HepG2 (cell line): Measurements from ENCODE around the gene CCDC18. TPM values are rescaled to one million over a fixed set of nuclear protein-coding genes. Genes with fewer than 3 reads are reported as not detected.

Experiments used
- ARID2 ChIP-seq: sonication (generic); formaldehyde crosslinking; IDR thresholded peaks from 2 replicates; pipeline ENCODE4 v1.8.1; 2022; ENCODE audit warnings: mild to moderate bottlenecking, missing genetic modification reagents, borderline replicate concordance
- BORCS8-MEF2B ChIP-seq: sonication (generic); formaldehyde crosslinking; IDR thresholded peaks from 2 replicates; pipeline ENCODE4 v1.8.0; 2022; ENCODE audit warnings: mild to moderate bottlenecking, missing genetic modification reagents
- CCAR2 ChIP-seq: fragments of 200-400 bp; formaldehyde crosslinking; optimal IDR thresholded peaks from 2 replicates; pipeline ENCODE3; 2018; ENCODE audit warnings: low read depth, mild to moderate bottlenecking, low read length, moderate library complexity
- CEBPB ChIP-seq: IDR thresholded peaks from 2 replicates; pipeline ENCODE4 v1.6.1; 2011; ENCODE audit warnings: low read depth, low read length, improper control_type of control experiment, borderline replicate concordance
- CENPT ChIP-seq: sonication (generic); formaldehyde crosslinking; IDR thresholded peaks from 2 replicates; pipeline ENCODE4 v1.8.0; 2022; ENCODE audit warnings: low read depth, mild to moderate bottlenecking, moderate library complexity, missing genetic modification reagents
- FUBP1 ChIP-seq: sonication (generic); formaldehyde crosslinking; IDR thresholded peaks from 2 replicates; pipeline ENCODE4 v1.5.1; 2020; ENCODE audit warnings: missing genetic modification reagents, mild to moderate bottlenecking, borderline replicate concordance
- GPBP1L1 ChIP-seq: sonication (generic); formaldehyde crosslinking; IDR thresholded peaks from 2 replicates; pipeline ENCODE4 v1.5.0; 2020; ENCODE audit warnings: mild to moderate bottlenecking, missing genetic modification reagents
- HIVEP1 ChIP-seq: sonication (generic); formaldehyde crosslinking; IDR thresholded peaks from 2 replicates; pipeline ENCODE4 v1.4.0; 2020; ENCODE audit warnings: mild to moderate bottlenecking, missing genetic modification reagents
- HNRNPUL1 ChIP-seq: fragments of 200-400 bp; formaldehyde crosslinking; IDR thresholded peaks from 2 replicates; pipeline ENCODE4 v1.6.1; 2017; ENCODE audit warnings: low read depth, mild to moderate bottlenecking, low read length, moderate library complexity
- MIER2 ChIP-seq: IDR thresholded peaks from 2 replicates; pipeline ENCODE4 v1.6.1; 2016; ENCODE audit warnings: missing biosample characterization, missing genetic modification reagents
- NCOA2 ChIP-seq: sonication (generic); formaldehyde crosslinking; IDR thresholded peaks from 2 replicates; pipeline ENCODE4 v1.8.0; 2022; ENCODE audit warnings: inconsistent platforms
- NRL ChIP-seq: sonication (generic); formaldehyde crosslinking; IDR thresholded peaks from 2 replicates; pipeline ENCODE4 v1.5.0; 2020; ENCODE audit warnings: missing genetic modification reagents, mild to moderate bottlenecking, moderate library complexity, borderline replicate concordance
- PLRG1 ChIP-seq: fragments of 450-650 bp; conservative IDR thresholded peaks from 2 replicates; pipeline ENCODE4 v1.6.1; 2016
- RAD51 ChIP-seq: fragments of 450-650 bp; IDR thresholded peaks from 2 replicates; pipeline ENCODE4 v1.6.1; 2016; ENCODE audit warnings: borderline replicate concordance
- SKI ChIP-seq: fragments of 450-650 bp; IDR thresholded peaks from one replicate; pipeline ENCODE4 v1.6.1; 2018; ENCODE audit warnings: mild to moderate bottlenecking; ENCODE audit not compliant: partially characterized antibody
- THRA ChIP-seq: sonication (generic); formaldehyde crosslinking; IDR thresholded peaks from 2 replicates; pipeline ENCODE4 v1.4.0; 2020; ENCODE audit warnings: missing genetic modification reagents, borderline replicate concordance
- TOPORS ChIP-seq: sonication (generic); formaldehyde crosslinking; IDR thresholded peaks from 2 replicates; pipeline ENCODE4 v1.8.0; 2023; ENCODE audit warnings: mild to moderate bottlenecking, missing genetic modification reagents
- ZKSCAN1 ChIP-seq: fragments of 150-350 bp; IDR thresholded peaks from 2 replicates; pipeline ENCODE4 v1.6.1; 2014; ENCODE audit warnings: low read length
- ZNF562 ChIP-seq: sonication (generic); formaldehyde crosslinking; IDR thresholded peaks from 2 replicates; pipeline ENCODE4 v1.8.0; 2022; ENCODE audit warnings: missing genetic modification reagents, borderline replicate concordance
- ZNF605 ChIP-seq: sonication (generic); formaldehyde crosslinking; IDR thresholded peaks from 2 replicates; pipeline ENCODE4 v1.8.0; 2022; ENCODE audit warnings: mild to moderate bottlenecking, missing genetic modification reagents
- ZNF777 ChIP-seq: sonication (generic); formaldehyde crosslinking; IDR thresholded peaks from 2 replicates; pipeline ENCODE4 v1.4.0; 2020; ENCODE audit warnings: missing genetic modification reagents
- polyA plus RNA-seq, 8 experiments: library from polyadenylated mRNA; depleted of rRNA in 3 of 8; stranded (reverse) in 7 of 8; unstranded in 1 of 8; fragments of >200 nt; fragmentation: Illumina TruSeq in 4 of 8; extraction: Trizol in 4 of 8; gene quantifications; 2 replicates each; pipeline versions ENCODE4 v1.2.1 to v1.2.3, GENCODE V29; 2011 to 2016; ENCODE audit warnings: low read depth in 4 of 8, missing spikeins in 1 of 8, mixed read lengths in 1 of 8; ENCODE audit not compliant: insufficient read depth in 1 of 8
- total RNA-seq, 5 experiments: library from RNA; depleted of rRNA; stranded (reverse); fragments of >200 nt; fragmentation: Illumina TruSeq; extraction: Trizol; gene quantifications; 2 replicates each; pipeline ENCODE4 v1.2.3, GENCODE V29; 2016; ENCODE audit warnings: low read depth in 1 of 5

CCDC18 gene
- total and polyA plus RNA-seq, 2 of the 13 experiments (the other 11 are each of a cell fraction or from before 2014, with no cell fraction given), result 1.9 to 18.4 TPM

- no peak for TF ChIP-seq HNRNPUL1
- peak; percentile 92 for TF ChIP-seq CEBPB
- TF ChIP-seq TOPORS, result peak; percentile 59; the same call in 1 of the 2 replicates
- TF ChIP-seq MIER2 (CRISPR knock-in tag), result no peak
- peak; percentile 58; the same call in 1 of the 2 replicates for TF ChIP-seq ARID2 (CRISPR knock-in tag)
- peak; percentile 88; the same call in 1 of the 2 replicates for TF ChIP-seq HIVEP1 (CRISPR knock-in tag)
- peak; percentile 84 for TF ChIP-seq ZNF777
- 0 out of 2 replicates have a peak, but pooled peaks have one; percentile 50 for TF ChIP-seq CENPT (CRISPR knock-in tag)
- TF ChIP-seq BORCS8-MEF2B (CRISPR knock-in tag), result peak; percentile 29; the same call in 1 of the 2 replicates
- no peak for TF ChIP-seq FUBP1 (CRISPR knock-in tag)
- no peak for TF ChIP-seq GPBP1L1 (CRISPR knock-in tag)
- TF ChIP-seq CCAR2, result no peak
- peak; percentile 35 for TF ChIP-seq SKI
- no peak for TF ChIP-seq ZKSCAN1
- peak; percentile 23; the same call in 1 of the 2 replicates for TF ChIP-seq NCOA2 (CRISPR knock-in tag)
- TF ChIP-seq RAD51, result no peak
- peak; percentile 89 for TF ChIP-seq NRL (CRISPR knock-in tag)
- peak; percentile 90 for TF ChIP-seq ZNF605 (CRISPR knock-in tag)
- no peak for TF ChIP-seq PLRG1
- no peak; the same call in none of the 2 replicates for TF ChIP-seq THRA
- no peak for TF ChIP-seq ZNF562 (CRISPR knock-in tag)
These were observed 420 bp upstream of the CCDC18 start, which contains the start of gene TMED5 (continued) for GRCh38 chr1:93179886-93180722.
